ENCODE measurements around the gene IRF2BP1. TPM values are rescaled to one million over a fixed set of nuclear protein-coding genes. Genes with fewer than 3 reads are reported as not detected.

Gene IRF2BP1
- total RNA-seq, 1 experiment from 2014 or later, result 36.9 TPM

GRCh38 chr19:45863335-45863839 lies 22.6 kb downstream of the IRF2BP1 start:
- Mint-ChIP-seq H3K27ac (ENCODE audit: unreplicated experiment) (peak overlapping the region; percentile 96), H3K4me3 (ENCODE audit: low read depth, unreplicated experiment) (peak overlapping the region; percentile 98), H3K4me1 (ENCODE audit: low read depth, unreplicated experiment) (peaks cover 48% of the 10 kb centered on the region), H3K27me3 (ENCODE audit: unreplicated experiment) (no peaks in the 10 kb centered on the region), H3K36me3 (ENCODE audit: insufficient read depth, unreplicated experiment) (peaks cover 69% of the 10 kb centered on the region), H3K9me3 (ENCODE audit: low read depth, unreplicated experiment) (no peaks in the 10 kb centered on the region)
- CTCF ChIA-PET, result interaction anchor here (0.6 to 3.6 kb wide), 16 partner anchors 12 to 1483 kb away, joined by 3 to 56 read pairs (median 4); partner anchors contain the start of genes CCDC61, IRF2BP1 and SIX5
- no TSS peak for BruUV-seq (replicated peaks)
- TF ChIP-seq CTCF (IDR thresholded peaks at IDR 0.05; ENCODE audit: unreplicated experiment), result no peak
- no peak for DNase-seq
- intact Hi-C loops (cut with micrococcal nuclease; ENCODE audit: unreplicated experiment), result no loop called here

GRCh38 chr19:45862564-45863334 lies 23.2 kb downstream of the IRF2BP1 start, which contains the start of gene SYMPK:
SYMPK (minus strand) TSS chr19:45863147; CDS start chr19:45854495, 8,652 bp downstream.
- H3K36me3 Mint-ChIP-seq (ENCODE audit: insufficient read depth, unreplicated experiment), result peaks cover 72% of the 10 kb centered on the region
- peak; percentile 100 for DNase-seq
- H3K4me3 Mint-ChIP-seq (ENCODE audit: low read depth, unreplicated experiment), result peak within 1 kb of the TSS; percentile 98
- no peaks in the 10 kb centered on the region for H3K27me3 Mint-ChIP-seq (ENCODE audit: unreplicated experiment)
- no TSS peak for BruUV-seq (replicated peaks)
- intact Hi-C loops (cut with micrococcal nuclease; ENCODE audit: unreplicated experiment), result no loop called here
- CTCF ChIA-PET, result interaction anchor here (0.6 to 3.6 kb wide), 15 partner anchors 11 to 680 kb away, joined by 3 to 56 read pairs (median 4); partner anchors contain the start of genes CCDC61, IRF2BP1 and SIX5
- no peak for TF ChIP-seq CTCF (IDR thresholded peaks at IDR 0.05; ENCODE audit: unreplicated experiment)
- peak within 1 kb of the TSS; percentile 96 for H3K27ac Mint-ChIP-seq (ENCODE audit: unreplicated experiment)
- H3K9me3 Mint-ChIP-seq (ENCODE audit: low read depth, unreplicated experiment), result no peaks in the 10 kb centered on the region
- H3K4me1 Mint-ChIP-seq (ENCODE audit: low read depth, unreplicated experiment), result peaks cover 48% of the 10 kb centered on the region

GRCh38 chr19:45862271-45862563 lies 23.7 kb downstream of the IRF2BP1 start:
- no peak for TF ChIP-seq CTCF (IDR thresholded peaks at IDR 0.05; ENCODE audit: unreplicated experiment)
- peaks cover 43% of the 10 kb centered on the region for H3K4me1 Mint-ChIP-seq (ENCODE audit: low read depth, unreplicated experiment)
- CTCF ChIA-PET, result interaction anchor here (1.0 to 3.6 kb wide), 3 partner anchors 19 to 45 kb away, joined by 5 to 56 read pairs (median 6); no protein-coding TSS in a partner anchor
- BruUV-seq (replicated peaks), result no TSS peak
- intact Hi-C loops (cut with micrococcal nuclease; ENCODE audit: unreplicated experiment), result no loop called here
- H3K27me3 Mint-ChIP-seq (ENCODE audit: unreplicated experiment), result no peaks in the 10 kb centered on the region
- peaks cover 75% of the 10 kb centered on the region for H3K36me3 Mint-ChIP-seq (ENCODE audit: insufficient read depth, unreplicated experiment)
- H3K4me3 Mint-ChIP-seq (ENCODE audit: low read depth, unreplicated experiment), result peak overlapping the region; percentile 98
- no peak for DNase-seq
- H3K9me3 Mint-ChIP-seq (ENCODE audit: low read depth, unreplicated experiment), result no peaks in the 10 kb centered on the region
- peak overlapping the region; percentile 96 for H3K27ac Mint-ChIP-seq (ENCODE audit: unreplicated experiment)

- CTCF ChIA-PET, result interaction anchor here (0.6 kb wide), 1 partner anchor 44 kb away, joined by 4 read pairs; no protein-coding TSS in a partner anchor
- intact Hi-C loops (cut with micrococcal nuclease; ENCODE audit: unreplicated experiment), result no loop called here
- DNase-seq, result no peak
- Mint-ChIP-seq H3K27me3 (ENCODE audit: unreplicated experiment) (no peaks in the 10 kb centered on the region), H3K27ac (ENCODE audit: unreplicated experiment) (no peak overlapping the region), H3K36me3 (ENCODE audit: insufficient read depth, unreplicated experiment) (peaks cover 81% of the 10 kb centered on the region), H3K9me3 (ENCODE audit: low read depth, unreplicated experiment) (no peaks in the 10 kb centered on the region), H3K4me1 (ENCODE audit: low read depth, unreplicated experiment) (peaks cover 27% of the 10 kb centered on the region), H3K4me3 (ENCODE audit: low read depth, unreplicated experiment) (no peak overlapping the region)
- BruUV-seq (replicated peaks), result no TSS peak
- TF ChIP-seq CTCF (IDR thresholded peaks at IDR 0.05; ENCODE audit: unreplicated experiment), result no peak
Measured at GRCh38 chr19:45860359-45861259, 25.3 kb downstream of the IRF2BP1 start.
